GM19238 (cell line): ENCODE data around the gene CD81.

ENCODE experiments used
- DNase-seq: peaks from one replicate; pipeline ENCODE4 v3.0.0; 2011; ENCODE audit warnings: low spot score; ENCODE audit not compliant: insufficient read length

Gene CD81

DNA sequence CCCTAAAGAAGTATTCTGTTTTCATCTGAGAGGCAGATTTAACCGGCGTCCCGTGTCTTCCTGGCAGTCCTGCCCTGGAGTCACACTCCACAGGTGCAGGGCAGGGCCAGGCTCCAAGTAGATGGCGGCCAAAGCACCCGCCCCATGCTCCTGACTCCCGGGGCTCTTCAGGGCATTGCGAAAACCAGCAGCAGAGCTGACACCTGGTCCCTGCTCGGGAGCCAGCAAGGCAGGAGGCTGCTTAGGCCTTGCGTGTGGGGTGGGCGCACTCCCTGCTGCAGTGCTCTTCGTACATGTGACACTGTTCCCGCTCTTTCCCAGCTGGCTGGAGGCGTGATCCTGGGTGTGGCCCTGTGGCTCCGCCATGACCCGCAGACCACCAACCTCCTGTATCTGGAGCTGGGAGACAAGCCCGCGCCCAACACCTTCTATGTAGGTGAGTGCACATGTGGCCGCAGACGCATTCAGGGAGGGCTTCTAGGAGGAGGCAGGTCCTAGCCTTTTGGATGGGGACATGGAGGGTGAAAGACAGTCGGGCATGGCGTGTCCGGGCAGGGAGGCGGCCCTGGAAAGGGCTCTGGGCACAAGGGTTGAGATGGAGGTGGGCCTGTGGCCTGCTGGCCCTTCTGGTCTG lies 13.1 kb downstream of the CD81 start:
- DNase-seq = no peak

DNA sequence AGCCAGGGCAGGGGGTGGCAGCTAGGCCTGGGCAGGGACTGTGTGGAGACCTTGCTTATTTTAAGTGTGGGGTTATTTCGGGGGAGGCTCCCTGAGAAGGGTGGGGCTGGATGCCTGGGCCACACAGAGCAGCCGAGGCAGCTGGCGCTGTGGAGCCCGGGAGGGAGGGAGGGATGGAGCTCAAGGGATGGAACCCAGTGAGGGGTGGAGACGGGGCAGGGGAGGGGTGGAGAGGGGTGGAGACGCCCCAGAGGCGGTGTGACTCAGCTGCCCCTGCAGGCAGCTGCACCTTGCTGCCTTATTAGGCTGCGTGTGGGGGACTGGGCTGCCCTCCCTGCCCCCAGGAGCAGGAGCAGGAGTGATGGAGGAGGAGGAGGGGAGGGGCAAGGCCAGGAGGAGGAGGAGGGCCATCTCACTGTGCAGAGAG lies 13.6 kb downstream of the CD81 start:
- no peak for DNase-seq

GRCh38 chr11:2391181-2391975 lies 14.3 kb downstream of the CD81 start:
- DNase-seq = no peak

DNA sequence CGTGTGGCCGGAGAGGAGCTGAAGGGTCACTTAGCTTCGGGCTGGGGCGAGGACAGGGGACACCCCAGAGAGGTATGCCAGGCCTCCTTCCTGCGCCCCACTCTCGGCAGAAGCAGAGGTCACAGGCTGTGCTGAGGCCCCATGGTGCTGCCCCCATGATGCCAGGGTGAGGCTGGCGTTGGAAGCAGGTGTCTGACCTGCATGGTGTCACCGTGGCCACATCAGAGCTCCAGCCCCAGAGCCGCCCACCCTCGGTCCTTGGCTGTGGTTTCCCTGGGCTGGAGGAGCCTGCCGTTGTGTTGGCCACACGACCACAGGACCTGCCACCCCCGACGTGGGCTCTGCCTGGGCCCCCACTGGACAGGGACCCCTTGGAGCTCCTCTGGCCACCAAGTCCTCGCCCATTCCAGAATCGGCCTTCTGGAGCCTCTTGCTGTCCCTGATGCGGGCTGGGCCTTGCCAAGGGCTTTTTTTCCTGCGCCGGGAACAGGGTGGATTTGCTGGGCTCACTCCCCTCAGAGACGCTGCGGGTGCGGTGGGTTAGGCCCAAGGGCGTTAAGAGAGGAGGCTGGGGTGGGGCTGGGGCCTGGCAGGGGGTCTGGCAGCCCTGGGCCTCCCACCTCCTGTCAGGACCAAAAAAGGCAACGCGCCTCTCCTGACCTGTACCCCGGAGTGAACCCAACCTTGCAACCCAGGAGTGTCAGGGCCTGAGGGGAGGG lies 15.3 kb downstream of the CD81 start:
- no peak for DNase-seq

- DNase-seq = no peak
Observed at GRCh38 chr11:2393111-2393868, 16.2 kb downstream of the CD81 start.

DNA sequence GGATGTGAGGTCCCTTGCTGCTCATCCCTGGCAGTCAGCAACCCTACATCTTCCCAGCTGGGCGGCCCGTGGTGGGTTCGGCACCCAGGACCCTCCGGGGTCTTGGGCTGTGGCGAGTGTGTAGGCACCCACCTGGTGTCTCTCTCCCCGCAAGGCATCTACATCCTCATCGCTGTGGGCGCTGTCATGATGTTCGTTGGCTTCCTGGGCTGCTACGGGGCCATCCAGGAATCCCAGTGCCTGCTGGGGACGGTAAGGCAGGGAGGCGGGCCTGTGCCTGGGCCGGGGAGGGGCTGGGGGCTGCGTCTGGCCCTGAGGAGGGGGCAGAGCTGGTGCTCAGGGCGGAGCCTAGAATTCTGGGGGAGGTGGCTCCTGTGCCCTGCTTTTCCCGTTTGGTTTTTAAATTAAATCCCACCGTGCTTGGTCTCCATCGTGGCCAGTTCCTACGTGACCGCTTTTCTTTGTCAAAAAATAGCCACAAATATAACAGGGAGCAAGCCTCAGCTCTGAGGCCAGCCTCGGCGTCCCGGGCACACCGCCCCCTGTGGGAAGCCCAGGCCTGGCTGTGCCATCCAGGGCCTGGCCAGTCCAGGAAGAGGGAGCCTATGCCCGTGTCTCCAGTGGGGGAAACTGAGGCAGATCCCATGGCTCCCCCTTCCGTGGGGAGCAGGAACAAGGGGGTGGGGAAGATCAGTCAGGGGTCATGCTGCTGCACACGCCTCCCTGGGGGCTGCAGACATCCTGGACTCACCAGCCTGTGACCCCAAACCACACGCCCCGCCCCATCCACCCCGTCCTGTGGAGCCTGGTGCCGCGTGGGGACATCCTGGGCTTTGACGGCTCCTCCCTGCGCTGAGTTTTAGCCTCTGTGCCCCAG lies 17.1 kb downstream of the CD81 start:
- DNase-seq = no peak

- DNase-seq = no peak
Observed at GRCh38 chr11:2394818-2395105, 17.7 kb downstream of the CD81 start.

- DNase-seq = no peak
Observed at GRCh38 chr11:2395211-2395730, 18.2 kb downstream of the CD81 start.

GRCh38 chr11:2395856-2396255 lies 18.7 kb downstream of the CD81 start:
- DNase-seq = no peak

DNA sequence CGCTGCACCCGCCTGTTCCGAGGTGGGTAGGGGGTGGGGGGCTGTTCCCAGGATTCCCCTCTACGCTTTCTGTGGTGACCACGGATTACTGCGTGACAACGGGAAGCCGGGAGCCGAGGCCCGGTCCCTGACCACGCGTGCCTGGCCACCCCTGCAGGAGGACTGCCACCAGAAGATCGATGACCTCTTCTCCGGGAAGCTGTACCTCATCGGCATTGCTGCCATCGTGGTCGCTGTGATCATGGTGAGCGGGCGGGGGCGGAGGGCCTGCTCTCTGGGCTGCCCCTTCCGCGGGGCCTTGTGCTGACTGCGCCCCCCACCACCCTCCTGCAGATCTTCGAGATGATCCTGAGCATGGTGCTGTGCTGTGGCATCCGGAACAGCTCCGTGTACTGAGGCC lies 19.4 kb downstream of the CD81 start:
- no peak for DNase-seq

GRCh38 chr11:2397005-2397404 lies 19.9 kb downstream of the CD81 start:
- DNase-seq = no peak

DNA sequence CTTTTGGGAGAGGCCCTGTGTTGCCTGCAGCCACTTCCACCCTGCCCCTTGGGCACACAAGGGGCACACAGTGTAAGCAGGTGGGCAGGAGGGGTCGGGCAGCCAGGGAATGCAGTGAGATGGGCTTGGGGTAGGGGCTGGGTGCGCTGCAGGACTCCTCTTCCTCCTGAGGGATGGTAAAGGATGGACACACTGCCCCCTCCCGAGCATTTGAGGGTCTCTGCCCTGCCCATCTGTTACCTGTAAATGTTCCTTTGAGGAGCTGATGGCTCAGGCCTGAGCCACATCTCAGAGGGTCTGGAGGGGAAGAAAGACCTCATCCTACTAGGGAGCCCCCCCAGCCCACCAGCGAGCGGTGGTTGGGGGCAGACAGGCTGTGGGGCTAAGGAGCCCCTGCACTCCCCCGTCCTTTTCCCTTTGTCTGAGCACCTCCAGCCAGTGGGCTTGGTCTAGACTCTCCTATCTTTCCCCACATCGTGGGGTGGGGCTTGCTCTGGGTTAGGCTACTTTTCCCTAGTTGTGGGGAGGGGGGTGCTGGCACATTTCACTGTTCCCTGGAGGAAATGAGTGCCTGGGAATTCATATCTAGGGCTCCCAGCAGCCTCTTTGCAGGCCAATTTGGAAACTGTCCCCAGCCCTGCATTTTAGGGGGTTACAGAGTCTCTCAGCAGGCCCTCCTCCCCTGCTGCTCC lies 21.7 kb downstream of the CD81 start:
- DNase-seq = no peak

DNA sequence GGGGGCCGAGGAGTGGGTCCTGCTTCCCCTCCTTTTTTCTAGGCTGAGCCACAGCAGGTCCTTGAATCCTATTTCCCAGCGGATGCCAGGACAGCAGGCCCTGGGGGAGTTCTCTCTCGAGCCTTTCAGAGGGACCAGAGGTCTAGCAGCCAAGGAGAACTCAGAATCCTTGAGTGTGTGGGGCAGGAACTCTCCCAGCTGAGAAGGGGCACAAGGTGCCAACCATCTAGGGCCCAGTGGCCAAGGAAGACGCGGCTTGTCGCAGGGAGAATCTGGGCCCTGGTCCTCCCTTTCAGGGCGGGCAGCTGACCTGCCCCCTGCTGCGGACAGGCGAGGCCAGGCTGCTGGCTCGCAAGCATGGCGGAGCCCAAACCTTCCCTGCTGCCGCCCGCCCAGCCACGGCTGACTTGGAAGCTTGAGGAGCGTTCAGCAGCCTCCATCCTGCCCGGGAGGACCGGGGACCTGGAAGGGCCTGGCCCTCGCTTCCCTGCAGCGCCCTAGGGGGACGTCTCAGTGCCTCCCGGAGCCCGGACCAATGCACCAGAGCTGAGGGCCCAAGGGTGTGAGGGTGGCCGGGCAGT lies 22.5 kb downstream of the CD81 start:
- DNase-seq = no peak

DNA sequence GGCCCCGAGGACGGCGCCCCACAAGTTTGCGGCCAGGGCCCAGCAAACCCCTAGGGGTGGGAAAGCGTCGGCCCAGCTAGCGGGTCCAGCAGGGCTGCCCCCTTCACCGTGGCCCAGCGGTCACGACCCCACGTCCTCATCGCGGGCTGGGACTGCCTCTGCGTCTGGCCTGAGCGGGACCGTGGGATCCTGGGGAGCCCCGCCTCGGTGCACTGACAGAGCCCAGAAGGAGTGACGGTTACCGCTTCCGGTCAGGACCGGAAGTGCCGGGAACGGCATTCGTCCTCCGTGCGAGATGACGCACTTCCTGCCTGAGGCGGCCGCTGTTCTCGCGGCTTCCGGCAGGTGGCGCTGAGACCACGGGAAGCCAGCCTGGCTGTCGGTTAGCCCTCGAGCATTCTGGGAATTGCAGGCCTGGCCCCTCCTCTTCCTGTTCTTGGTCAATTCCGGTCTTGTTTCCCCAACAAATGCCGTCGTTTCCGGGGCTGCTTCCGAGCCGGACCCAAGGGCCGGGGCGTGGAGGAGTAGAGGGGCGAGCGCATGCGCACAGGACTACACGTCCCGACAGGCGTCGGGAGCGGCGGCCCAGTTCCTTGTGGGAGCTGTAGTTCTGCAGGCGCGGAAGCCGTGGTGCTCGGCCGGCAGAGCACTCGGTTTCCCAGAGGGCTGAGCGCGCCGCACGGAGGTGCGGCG lies 23.1 kb downstream of the CD81 start, which contains the start of gene TSSC4:
TSSC4 (plus strand) TSS at position 682 of the 693 bp plus-strand sequence. CDS start 1,884 bp downstream, outside the sequence.
- peak; percentile 100 for DNase-seq

- no peak for DNase-seq
Observed at GRCh38 chr11:2400762-2401435, 23.8 kb downstream of the CD81 start.

GRCh38 chr11:2401436-2401984 lies 24.4 kb downstream of the CD81 start:
- DNase-seq = no peak

DNA sequence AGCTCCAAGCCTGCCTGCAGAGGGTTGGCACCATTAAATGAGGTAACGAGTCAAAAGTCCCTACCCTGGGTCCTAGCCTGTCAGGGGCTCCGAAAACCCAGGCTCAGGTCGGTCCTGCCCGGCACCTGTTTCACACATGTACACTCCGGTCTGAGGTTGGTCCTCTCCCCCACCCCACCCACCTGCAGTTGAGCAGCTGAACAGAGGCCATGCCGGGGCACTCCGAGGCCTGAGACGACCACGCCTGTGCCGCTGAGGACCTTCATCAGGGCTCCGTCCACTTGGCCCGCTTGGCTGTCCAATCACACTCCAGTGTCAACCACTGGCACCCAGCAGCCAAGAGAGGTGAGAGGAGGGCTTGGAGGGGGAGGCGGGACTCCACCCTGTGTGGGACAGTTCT lies 25.0 kb downstream of the CD81 start:
- DNase-seq = no peak
